Brain microvascular endothelial cell (primary cell): Measurements from ENCODE around the gene DAB1.

Experiments
- DNase-seq: peaks from one replicate; pipeline ENCODE4 v3.0.0-alpha.2; 2020
- H3K27ac ChIP-seq: fragments of 250-450 bp; sonication (Bioruptor Pico); 2 replicates; pipeline ENCODE4 v1.5.1; 2020; ENCODE audit warnings: mild to moderate bottlenecking, moderate library complexity
- H3K27me3 ChIP-seq: fragments of 250-450 bp; sonication (Bioruptor Pico); replicated peaks from 2 replicates; pipeline ENCODE4 v1.5.1; 2020; ENCODE audit warnings: mild to moderate bottlenecking
- H3K36me3 ChIP-seq: fragments of 250-450 bp; sonication (Bioruptor Pico); replicated peaks from 2 replicates; pipeline ENCODE4 v1.5.1; 2020; ENCODE audit warnings: mild to moderate bottlenecking
- H3K4me3 ChIP-seq: 2 replicates; pipeline ENCODE4 v1.5.1; 2011; ENCODE audit warnings: low read depth, mild to moderate bottlenecking, control low read depth, low read length, moderate library complexity
- CTCF ChIP-seq: IDR thresholded peaks from 2 replicates; pipeline ENCODE4 v1.5.1; 2011; ENCODE audit warnings: low read depth, mild to moderate bottlenecking, moderate library complexity, low read length, control low read depth, inconsistent platforms; ENCODE audit errors: missing control alignments
- in situ Hi-C: cut with HindIII; loops from 2 replicates; pipeline ENCODE4 v1.10.0; 2017; ENCODE audit warnings: low sequenced_read_pairs, low pct_ligation_motif_present

Gene DAB1

GRCh38 chr1:57307392-57308170 is 116.3 kb downstream of the DAB1 start:
- no peak for DNase-seq
- Histone ChIP-seq H3K4me3 (no peak overlapping the region), H3K27me3 (no peaks in the 10 kb centered on the region), H3K27ac (no peak overlapping the region), H3K36me3 (no peaks in the 10 kb centered on the region)
- in situ Hi-C loops: no loop called here
- TF ChIP-seq CTCF: no peak

- no peak for TF ChIP-seq CTCF
These were observed 119.3 kb downstream of the DAB1 start for GRCh38 chr1:57304591-57304990.

GRCh38 chr1:57302812-57303596 is 120.9 kb downstream of the DAB1 start:
- TF ChIP-seq CTCF: no peak
- no peak for DNase-seq
- Histone ChIP-seq H3K27me3 (no peaks in the 10 kb centered on the region), H3K4me3 (no peak overlapping the region), H3K36me3 (no peaks in the 10 kb centered on the region), H3K27ac (no peak overlapping the region)
- in situ Hi-C loops: no loop called here

More at GRCh38 chr1:57304591-57304990, 119.3 kb downstream of the DAB1 start:
- no peak overlapping the region for H3K4me3 ChIP-seq
- no peak overlapping the region for H3K27ac ChIP-seq
- in situ Hi-C loops: no loop called here
- no peaks in the 10 kb centered on the region for H3K36me3 ChIP-seq
- no peak for DNase-seq
- H3K27me3 ChIP-seq: no peaks in the 10 kb centered on the region

- Histone ChIP-seq H3K36me3 (no peaks in the 10 kb centered on the region), H3K27ac (no peak overlapping the region), H3K4me3 (no peak overlapping the region), H3K27me3 (no peaks in the 10 kb centered on the region)
- no peak for DNase-seq
- in situ Hi-C loops: no loop called here
- TF ChIP-seq CTCF: no peak
These were observed 123.7 kb downstream of the DAB1 start for GRCh38 chr1:57300186-57300585.

GRCh38 chr1:57296726-57297250 is 127.1 kb downstream of the DAB1 start:
- no peak for TF ChIP-seq CTCF
- Histone ChIP-seq H3K27ac (no peak overlapping the region), H3K36me3 (no peaks in the 10 kb centered on the region), H3K27me3 (no peaks in the 10 kb centered on the region), H3K4me3 (no peak overlapping the region)
- DNase-seq: no peak
- in situ Hi-C loops: no loop called here
